DND-41 (cell line): ENCODE results near the gene CTU2.

ENCODE experiments used
- ATAC-seq: fragments of 200-7000 bp; cut with Tn5 transposase; 3 replicates; pipeline ENCODE4 v1.9.1; 2021; ENCODE audit warnings: low read depth; ENCODE audit not compliant: insufficient read depth
- DNase-seq: peaks from one replicate; pipeline ENCODE4 v3.0.0-alpha.2; 2020
- H2AFZ ChIP-seq: 2 replicates; pipeline ENCODE4 v1.6.0; 2012; ENCODE audit warnings: low read depth, low read length
- H3K27ac ChIP-seq: 2 replicates; pipeline ENCODE4 v1.5.1; 2012; ENCODE audit warnings: low read length, inconsistent platforms
- H3K27me3 ChIP-seq: fragments of 200-600 bp; sonication (generic); 2 replicates; pipeline ENCODE4 v1.6.0; 2012; ENCODE audit warnings: low read length, mild to moderate bottlenecking, inconsistent platforms; ENCODE audit not compliant: insufficient read depth, poor library complexity
- H3K36me3 ChIP-seq: 2 replicates; pipeline ENCODE4 v1.5.1; 2012; ENCODE audit warnings: low read length, inconsistent platforms; ENCODE audit not compliant: insufficient read depth
- H3K4me1 ChIP-seq: 2 replicates; pipeline ENCODE4 v1.5.1; 2012; ENCODE audit warnings: mild to moderate bottlenecking, low read length; ENCODE audit not compliant: insufficient read depth
- H3K4me2 ChIP-seq: 2 replicates; pipeline ENCODE4 v1.6.0; 2012; ENCODE audit warnings: mild to moderate bottlenecking, moderate library complexity, low read length, inconsistent platforms; ENCODE audit not compliant: insufficient read depth
- H3K4me3 ChIP-seq, 2 experiments: fragments of 200-600 bp in 1 of 2; shearing (Covaris generic) in 1 of 2; 2 replicates each; pipeline ENCODE4 v1.5.1; 2012 to 2016; ENCODE audit warnings: inconsistent platforms in 2 of 2, low read length in 2 of 2, mild to moderate bottlenecking in 2 of 2, low read depth in 1 of 2, moderate library complexity in 1 of 2
- H3K79me2 ChIP-seq: 2 replicates; pipeline ENCODE4 v1.6.0; 2012; ENCODE audit warnings: low read length, inconsistent platforms; ENCODE audit not compliant: insufficient read depth
- H3K9ac ChIP-seq: 2 replicates; pipeline ENCODE4 v1.6.0; 2012; ENCODE audit warnings: low read depth, mild to moderate bottlenecking, inconsistent platforms, low read length, moderate library complexity
- H3K9me3 ChIP-seq: 2 replicates; pipeline ENCODE4 v1.5.1; 2012; ENCODE audit warnings: low read length, moderate library complexity, mild to moderate bottlenecking, inconsistent platforms; ENCODE audit not compliant: insufficient read depth, severe bottlenecking
- H4K20me1 ChIP-seq: 2 replicates; pipeline ENCODE4 v1.6.0; 2012; ENCODE audit warnings: low read length; ENCODE audit not compliant: insufficient read depth
- CTCF ChIP-seq: IDR thresholded peaks from 2 replicates; pipeline ENCODE4 v1.5.1; 2012; ENCODE audit warnings: borderline replicate concordance, low read length, moderate library complexity, mild to moderate bottlenecking; ENCODE audit not compliant: poor library complexity, severe bottlenecking; ENCODE audit errors: extremely low read depth
- EZH2 ChIP-seq: IDR thresholded peaks from 3 replicates; pipeline ENCODE4 v1.6.1; 2012; ENCODE audit warnings: borderline replicate concordance, low read depth, mild to moderate bottlenecking, moderate library complexity, low read length, inconsistent platforms; ENCODE audit not compliant: severe bottlenecking

Gene CTU2

DNA sequence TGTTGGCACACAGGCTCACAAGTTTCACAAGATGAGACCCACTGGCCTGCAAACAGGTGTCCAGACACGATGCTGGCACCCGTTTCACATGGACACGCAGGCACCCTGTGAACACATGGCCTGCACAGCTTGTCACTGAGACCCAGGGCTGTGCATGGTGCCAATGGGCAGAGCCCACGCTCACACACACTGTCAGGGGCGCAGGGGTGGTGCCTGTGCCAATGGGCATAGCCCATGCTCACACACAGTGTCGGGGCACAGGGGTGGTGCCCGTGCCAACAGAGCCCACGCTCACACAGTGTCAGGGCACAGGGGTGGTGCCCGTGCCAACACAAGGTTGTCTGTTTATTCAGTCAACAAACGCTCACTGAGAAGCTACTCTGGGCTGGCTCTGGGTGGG is 29.3 kb downstream of the CTU2 start:
- DNase-seq: no peak
- no peak overlapping the region for H3K27ac ChIP-seq
- H3K36me3 ChIP-seq: peaks cover 87% of the 10 kb centered on the region
- H4K20me1 ChIP-seq: peaks cover 36% of the 10 kb centered on the region
- H3K4me2 ChIP-seq: no peak overlapping the region
- H3K9ac ChIP-seq: no peak overlapping the region
- no peak for TF ChIP-seq CTCF
- ATAC-seq: no peak
- H3K79me2 ChIP-seq: no peaks in the 10 kb centered on the region; the same call in 1 of the 2 replicates
- no peaks in the 10 kb centered on the region for H3K9me3 ChIP-seq
- H3K4me3 ChIP-seq: no peak overlapping the region
- no peak overlapping the region for H2AFZ ChIP-seq
- H3K27me3 ChIP-seq: no peaks in the 10 kb centered on the region
- no peaks in the 10 kb centered on the region for H3K4me1 ChIP-seq

GRCh38 chr16:88736088-88736487 is 29.8 kb downstream of the CTU2 start:
- no peaks in the 10 kb centered on the region for H3K27me3 ChIP-seq
- TF ChIP-seq EZH2: no peak
- TF ChIP-seq CTCF: no peak
- H3K4me2 ChIP-seq: no peak overlapping the region
- H3K36me3 ChIP-seq: peaks cover 87% of the 10 kb centered on the region
- H3K9me3 ChIP-seq: no peaks in the 10 kb centered on the region
- ATAC-seq: no peak
- H3K79me2 ChIP-seq: no peaks in the 10 kb centered on the region; the same call in 1 of the 2 replicates
- no peak overlapping the region for H3K27ac ChIP-seq
- H3K4me1 ChIP-seq: no peaks in the 10 kb centered on the region
- peaks cover 31% of the 10 kb centered on the region for H4K20me1 ChIP-seq
- no peak for DNase-seq
- H3K9ac ChIP-seq: no peak overlapping the region
- no peak overlapping the region for H2AFZ ChIP-seq
- no peak overlapping the region for H3K4me3 ChIP-seq

DNA sequence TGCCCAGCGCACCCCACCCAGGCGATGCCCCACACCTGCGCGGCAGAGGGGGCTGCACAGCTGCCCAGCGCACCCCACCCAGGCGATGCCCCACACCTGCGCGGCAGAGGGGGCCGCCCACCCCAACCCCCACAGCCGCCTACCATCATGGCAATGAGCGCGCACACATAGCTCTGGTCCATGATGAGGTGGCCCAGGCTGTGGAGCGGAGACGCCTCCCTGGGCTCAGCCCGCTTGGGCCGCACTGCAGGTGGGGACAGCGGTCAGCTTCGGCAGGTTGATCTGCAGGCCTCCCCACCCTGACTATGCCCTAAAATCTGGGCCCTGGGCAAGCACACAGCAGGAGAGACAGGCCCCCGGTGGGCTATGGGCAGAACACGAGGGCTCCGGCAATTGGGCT is 30.2 kb downstream of the CTU2 start:
- Histone ChIP-seq H2AFZ (no peak overlapping the region), H3K36me3 (peaks cover 87% of the 10 kb centered on the region), H3K4me2 (no peak overlapping the region), H3K27me3 (no peaks in the 10 kb centered on the region), H3K27ac (no peak overlapping the region), H3K4me3 (no peak overlapping the region), H3K79me2 (no peaks in the 10 kb centered on the region; the same call in 1 of the 2 replicates), H3K9ac (no peak overlapping the region), H4K20me1 (peaks cover 27% of the 10 kb centered on the region), H3K9me3 (no peaks in the 10 kb centered on the region), H3K4me1 (no peaks in the 10 kb centered on the region)
- ATAC-seq (no peak), DNase-seq (no peak)
- TF ChIP-seq EZH2 (no peak), CTCF (no peak)
